B cell (primary cell): ENCODE measurements around the gene CBX8. TPM values are rescaled to one million over a fixed set of nuclear protein-coding genes. Genes with fewer than 3 reads are reported as not detected.

Experiments
- ATAC-seq: fragments of 200-7000 bp; cut with Tn5 transposase; one replicate; pipeline ENCODE4 v1.10.0; 2021; ENCODE audit warnings: low read depth, mild to moderate bottlenecking, moderate number of reproducible peaks, moderate library complexity
- CTCF ChIA-PET: fragments of 350-600 bp; sonication (Branson Sonifier 250); formaldehyde crosslinking; loops from one replicate; lab custom pipeline; 2021; ENCODE audit warnings: antibody characterized with exemption, inconsistent platforms; lab: Charles Lee
- POLR2A ChIA-PET: fragments of 350-600 bp; sonication (Branson Sonifier 250); formaldehyde crosslinking; loops from one replicate; lab custom pipeline; 2021; ENCODE audit warnings: antibody characterized with exemption; lab: Charles Lee
- DNase-seq: peaks from one replicate; pipeline ENCODE4 v3.0.0; 2013
- H2AFZ ChIP-seq: 2 replicates; pipeline ENCODE4 v1.6.1; 2012; ENCODE audit warnings: mild to moderate bottlenecking, low read depth, low read length; ENCODE audit not compliant: insufficient read depth, poor library complexity, severe bottlenecking
- H3K27ac ChIP-seq, 2 donors: 1 replicate in 1 of 2; 2 replicates in 1 of 2; pipeline ENCODE4 v1.5.1; 2012 to 2013; ENCODE audit warnings: low read length in 2 of 2, mild to moderate bottlenecking in 2 of 2, moderate library complexity in 1 of 2
- H3K27me3 ChIP-seq, 4 experiments: fragments of 200-600 bp in 1 of 4; sonication (generic) in 1 of 4; replicated peaks in 1 of 4; 1 replicate in 2 of 4; 2 replicates in 2 of 4; pipeline versions ENCODE4 v1.6.1 to v1.7.0; 2013 to 2016; ENCODE audit warnings: low read length in 3 of 4, mild to moderate bottlenecking in 2 of 4, mixed read lengths in 1 of 4, moderate library complexity in 1 of 4; ENCODE audit not compliant: insufficient read depth in 4 of 4, control insufficient read depth in 3 of 4; ENCODE audit errors: control extremely low read depth in 1 of 4
- H3K36me3 ChIP-seq, 2 experiments: replicated peaks in 1 of 2; 1 replicate in 1 of 2; 2 replicates in 1 of 2; pipeline versions ENCODE4 v1.6.1 to v1.7.1; 2013; ENCODE audit warnings: low read length in 1 of 2; ENCODE audit not compliant: insufficient read depth in 2 of 2, control insufficient read depth in 1 of 2; ENCODE audit errors: control extremely low read depth in 1 of 2, extremely low read depth in 1 of 2
- H3K4me1 ChIP-seq, 2 donors: fragments of 200-600 bp in 1 of 2; sonication (generic) in 1 of 2; 1 replicate in 1 of 2; 2 replicates in 1 of 2; pipeline versions ENCODE4 v1.5.1 to v1.6.1; 2013 to 2017; ENCODE audit warnings: low read length in 2 of 2; ENCODE audit not compliant: control insufficient read depth in 2 of 2, insufficient read depth in 2 of 2
- H3K4me2 ChIP-seq: replicated peaks from 2 replicates; pipeline ENCODE3; 2012; ENCODE audit warnings: mild to moderate bottlenecking, low read depth, low read length; ENCODE audit not compliant: poor library complexity, severe bottlenecking
- H3K4me3 ChIP-seq, 5 experiments: fragments of 200-600 bp in 1 of 5; sonication (generic) in 1 of 5; 1 replicate in 3 of 5; 2 replicates in 2 of 5; pipeline versions ENCODE4 v1.5.1 to v1.7.0; 2011 to 2016; ENCODE audit warnings: low read length in 4 of 5, mild to moderate bottlenecking in 4 of 5, low read depth in 2 of 5, control low read depth in 1 of 5, moderate library complexity in 1 of 5; ENCODE audit not compliant: insufficient read depth in 1 of 5; ENCODE audit errors: control extremely low read depth in 1 of 5, extremely low read depth in 1 of 5
- H3K79me2 ChIP-seq: fragments of 200-600 bp; sonication (generic); one replicate; pipeline ENCODE4 v1.6.0; 2016; ENCODE audit warnings: low read length; ENCODE audit not compliant: control insufficient read depth, insufficient read depth
- H3K9ac ChIP-seq: fragments of 200-600 bp; sonication (generic); 2 replicates; pipeline ENCODE4 v1.6.1; 2017; ENCODE audit warnings: mild to moderate bottlenecking, low read length, moderate library complexity
- H3K9me3 ChIP-seq, 3 donors: one replicate each; pipeline versions ENCODE4 v1.6.1 to v1.7.1; 2013; ENCODE audit warnings: low read length in 2 of 3; ENCODE audit not compliant: control insufficient read depth in 2 of 3, insufficient read depth in 1 of 3; ENCODE audit errors: control extremely low read depth in 1 of 3
- H4K20me1 ChIP-seq: 2 replicates; pipeline ENCODE4 v1.6.0; 2012; ENCODE audit warnings: mild to moderate bottlenecking, low read length; ENCODE audit not compliant: insufficient read depth, control insufficient read depth, poor library complexity, severe bottlenecking
- H3K27ac Mint-ChIP-seq: one replicate; pipeline ENCODE4 v1.8.0; 2021; ENCODE audit warnings: mixed read lengths
- H3K27me3 Mint-ChIP-seq: one replicate; pipeline ENCODE4 v1.8.0; 2021; ENCODE audit warnings: mixed read lengths
- H3K4me1 Mint-ChIP-seq: one replicate; pipeline ENCODE4 v1.8.0; 2021; ENCODE audit warnings: mixed read lengths
- H3K4me3 Mint-ChIP-seq: one replicate; pipeline ENCODE4 v1.8.0; 2021; ENCODE audit warnings: mixed read lengths
- H3K9me3 Mint-ChIP-seq: one replicate; pipeline ENCODE4 v1.8.0; 2022; ENCODE audit warnings: mixed read lengths; ENCODE audit not compliant: insufficient read depth
- EZH2 ChIP-seq: IDR thresholded peaks from 2 replicates; pipeline ENCODE4 v1.6.1; 2012; ENCODE audit warnings: borderline replicate concordance, low read depth, mild to moderate bottlenecking, moderate library complexity, low read length; ENCODE audit not compliant: insufficient read depth, poor library complexity, severe bottlenecking
- WGBS: methylation state at CpG from one replicate; pipeline ENCODE4 v1.1.5; 2013; ENCODE audit warnings: missing lambda C conversion rate; ENCODE audit not compliant: insufficient coverage; 5-methylcytosine and 5-hydroxymethylcytosine counted together
- intact Hi-C: fragments of 100-400 bp; cut with micrococcal nuclease; formaldehyde crosslinking; loops from one replicate; pipeline ENCODE4 v1.10.0; 2022
- polyA plus RNA-seq: library from polyadenylated mRNA; depleted of rRNA; stranded (reverse); fragments of >200 nt; gene quantifications from 2 replicates; pipeline ENCODE4 v1.2.3, GENCODE V29; 2012
- total RNA-seq, 2 donors: library from RNA; stranded (reverse); fragments of 120-200 nt in 1 of 2; gene quantifications; 1 replicate in 1 of 2; 2 replicates in 1 of 2; pipeline versions ENCODE4 v1.2.3 to v1.2.4, GENCODE V29; 2013 to 2022
- TF ChIP-seq, protein P1 (sequence below): fragments of 200-600 bp; IDR thresholded peaks from one replicate; pipeline ENCODE4 v1.8.0; 2022; ENCODE audit warnings: antibody characterized with exemption, mild to moderate bottlenecking

CBX8 gene
- total and polyA plus RNA-seq, 2 donors (not counting 1 experiment from before 2014, with no cell fraction given): 0.31 to 6.8 TPM

DNA sequence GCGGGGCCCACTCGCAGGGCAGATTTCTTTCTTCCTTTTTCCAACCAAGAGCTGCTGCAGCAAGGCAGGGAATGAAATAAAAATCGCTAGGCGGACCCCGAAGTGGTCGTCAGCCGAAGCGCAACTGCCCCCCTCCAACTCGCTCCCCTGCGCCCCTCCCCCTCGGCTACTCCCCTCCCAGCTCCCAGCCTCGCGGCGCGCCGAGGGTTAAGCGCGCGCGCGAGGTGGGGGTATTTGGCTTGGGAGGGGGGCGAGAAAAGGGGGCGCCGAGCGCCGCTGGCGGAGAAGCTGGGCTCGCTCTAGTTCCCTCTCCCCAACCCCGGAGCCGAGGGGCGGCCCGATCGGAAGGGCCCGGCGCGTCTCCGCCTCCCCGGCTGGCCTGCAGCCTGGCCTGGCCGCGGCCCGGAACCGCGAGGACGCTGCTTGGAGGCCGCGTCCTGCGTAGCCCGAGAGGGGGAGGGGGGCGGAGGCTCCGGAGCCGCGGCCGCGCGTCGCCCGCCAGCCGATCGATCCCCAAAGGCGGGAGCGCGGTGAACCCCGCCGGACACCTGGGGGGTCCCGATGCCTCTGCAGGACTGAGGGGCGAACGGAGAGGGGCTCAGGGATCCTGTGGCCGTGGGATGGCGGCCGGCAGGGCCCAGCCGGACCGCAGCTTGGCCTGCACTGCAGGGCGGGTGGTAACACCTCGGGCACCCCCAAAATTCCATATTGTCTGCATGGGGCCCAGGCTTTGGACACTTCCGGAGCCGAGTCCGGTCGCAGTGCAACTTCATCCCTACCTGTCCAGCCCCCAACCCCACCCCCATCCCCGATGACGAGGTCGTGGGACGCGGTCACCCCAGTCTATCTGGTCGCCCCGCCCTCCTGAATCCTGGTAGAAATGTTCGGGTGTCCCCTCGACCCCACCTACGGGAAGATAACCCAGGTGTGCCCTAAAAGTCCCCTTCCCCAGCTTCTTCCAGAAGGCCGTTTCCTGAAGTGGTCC lies 47.2 kb upstream of the CBX8 start:
- Mint-ChIP-seq H3K4me3 (peak overlapping the region; percentile 88), H3K9me3 (no peaks in the 10 kb centered on the region), H3K27me3 (peaks cover 36% of the 10 kb centered on the region), H3K4me1 (peaks cover 37% of the 10 kb centered on the region), H3K27ac (peak overlapping the region; percentile 61)
- peak overlapping the region in 4 of 5 experiments; percentile 28 to 43 (median 32) for H3K4me3 ChIP-seq
- peaks cover 0 to 37% (median 0%) of the 10 kb centered on the region in 3 donors for H3K9me3 ChIP-seq
- 2% methylated on average over 74 of the region's 89 CpGs for WGBS
- TF ChIP-seq, protein P1, sequence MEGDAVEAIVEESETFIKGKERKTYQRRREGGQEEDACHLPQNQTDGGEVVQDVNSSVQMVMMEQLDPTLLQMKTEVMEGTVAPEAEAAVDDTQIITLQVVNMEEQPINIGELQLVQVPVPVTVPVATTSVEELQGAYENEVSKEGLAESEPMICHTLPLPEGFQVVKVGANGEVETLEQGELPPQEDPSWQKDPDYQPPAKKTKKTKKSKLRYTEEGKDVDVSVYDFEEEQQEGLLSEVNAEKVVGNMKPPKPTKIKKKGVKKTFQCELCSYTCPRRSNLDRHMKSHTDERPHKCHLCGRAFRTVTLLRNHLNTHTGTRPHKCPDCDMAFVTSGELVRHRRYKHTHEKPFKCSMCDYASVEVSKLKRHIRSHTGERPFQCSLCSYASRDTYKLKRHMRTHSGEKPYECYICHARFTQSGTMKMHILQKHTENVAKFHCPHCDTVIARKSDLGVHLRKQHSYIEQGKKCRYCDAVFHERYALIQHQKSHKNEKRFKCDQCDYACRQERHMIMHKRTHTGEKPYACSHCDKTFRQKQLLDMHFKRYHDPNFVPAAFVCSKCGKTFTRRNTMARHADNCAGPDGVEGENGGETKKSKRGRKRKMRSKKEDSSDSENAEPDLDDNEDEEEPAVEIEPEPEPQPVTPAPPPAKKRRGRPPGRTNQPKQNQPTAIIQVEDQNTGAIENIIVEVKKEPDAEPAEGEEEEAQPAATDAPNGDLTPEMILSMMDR: no peak
- no peak for TF ChIP-seq EZH2
- no peaks in the 10 kb centered on the region for H3K79me2 ChIP-seq
- no peaks in the 10 kb centered on the region for H3K36me3 ChIP-seq
- no peak overlapping the region for H3K27ac ChIP-seq
- no peak for ATAC-seq
- peak overlapping the region; percentile 89 for H3K4me2 ChIP-seq
- DNase-seq: peak; percentile 55
- POLR2A ChIA-PET: interaction anchor here (0.6 to 1.2 kb wide), 9 partner anchors 8 to 1395 kb away, joined by 3 to 8 read pairs (median 5); partner anchors contain the start of gene CBX8
- intact Hi-C loops: loop anchor here (5.0 kb wide), 1 partner anchor 88 kb away; no protein-coding TSS in a partner anchor
- H3K9ac ChIP-seq: peak overlapping the region; percentile 56
- CTCF ChIA-PET: interaction anchor here (0.8 to 4.0 kb wide), 15 partner anchors 11 to 146 kb away, joined by 3 to 20 read pairs (median 4); partner anchors contain the start of gene CBX8
- H4K20me1 ChIP-seq: peaks cover 40% of the 10 kb centered on the region
- peaks cover 58 to 61% of the 10 kb centered on the region in 2 donors for H3K4me1 ChIP-seq
- peak overlapping the region; percentile 43 for H2AFZ ChIP-seq
- H3K27me3 ChIP-seq: peaks cover 0 to 87% (median 44%) of the 10 kb centered on the region in 4 experiments
